Parathyroid adenoma (tissue), 2 donors: ENCODE measurements around the gene VPS11.

Experiments used
- H2AFZ ChIP-seq: fragments of 300-600 bp; sonication (generic); one replicate; pipeline ENCODE4 v1.7.0; 2017; ENCODE audit warnings: antibody characterized with exemption, mild to moderate bottlenecking
- H3K27ac ChIP-seq: fragments of 300-600 bp; sonication (generic); one replicate; pipeline ENCODE4 v1.7.0; 2017
- H3K27me3 ChIP-seq: fragments of 300-600 bp; sonication (generic); one replicate; pipeline ENCODE4 v1.7.0; 2017; ENCODE audit warnings: low read length; ENCODE audit not compliant: control insufficient read depth, insufficient read depth
- H3K36me3 ChIP-seq: fragments of 300-600 bp; sonication (generic); one replicate; pipeline ENCODE4 v1.7.0; 2017; ENCODE audit warnings: low read length; ENCODE audit not compliant: control insufficient read depth, insufficient read depth
- H3K4me1 ChIP-seq: fragments of 300-600 bp; sonication (generic); one replicate; pipeline ENCODE4 v1.7.0; 2017; ENCODE audit warnings: control low read depth
- H3K4me2 ChIP-seq: fragments of 300-600 bp; sonication (generic); one replicate; pipeline ENCODE4 v1.7.0; 2017; ENCODE audit warnings: low read length
- H3K4me3 ChIP-seq: fragments of 300-600 bp; sonication (generic); one replicate; pipeline ENCODE4 v1.7.0; 2017; ENCODE audit warnings: low read depth, low read length
- H3K79me2 ChIP-seq: fragments of 300-600 bp; sonication (generic); one replicate; pipeline ENCODE4 v1.7.0; 2017; ENCODE audit warnings: control low read depth
- H3K9ac ChIP-seq: fragments of 300-600 bp; sonication (generic); one replicate; pipeline ENCODE4 v1.7.0; 2017; ENCODE audit warnings: mild to moderate bottlenecking
- H3K9me3 ChIP-seq: fragments of 300-600 bp; sonication (generic); one replicate; pipeline ENCODE4 v1.7.0; 2017; ENCODE audit warnings: low read length; ENCODE audit not compliant: control insufficient read depth
- CTCF ChIP-seq: fragments of 300-600 bp; sonication (generic); IDR thresholded peaks from one replicate; pipeline ENCODE4 v1.7.0; 2017; ENCODE audit warnings: antibody characterized with exemption, mild to moderate bottlenecking
- donor health status: primary hyperparathyroidism.

The VPS11 gene

GRCh38 chr11:119025978-119026766 lies 41.4 kb upstream of the VPS11 start:
- H3K4me3 ChIP-seq: no peak overlapping the region
- no peak overlapping the region for H3K4me2 ChIP-seq
- H3K9ac ChIP-seq: no peak overlapping the region
- H2AFZ ChIP-seq: no peak overlapping the region
- H3K27me3 ChIP-seq: no peaks in the 10 kb centered on the region
- no peaks in the 10 kb centered on the region for H3K36me3 ChIP-seq
- no peaks in the 10 kb centered on the region for H3K79me2 ChIP-seq
- no peaks in the 10 kb centered on the region for H3K9me3 ChIP-seq
- no peak for TF ChIP-seq CTCF
- peaks cover 2% of the 10 kb centered on the region for H3K4me1 ChIP-seq
- H3K27ac ChIP-seq: no peak overlapping the region

DNA sequence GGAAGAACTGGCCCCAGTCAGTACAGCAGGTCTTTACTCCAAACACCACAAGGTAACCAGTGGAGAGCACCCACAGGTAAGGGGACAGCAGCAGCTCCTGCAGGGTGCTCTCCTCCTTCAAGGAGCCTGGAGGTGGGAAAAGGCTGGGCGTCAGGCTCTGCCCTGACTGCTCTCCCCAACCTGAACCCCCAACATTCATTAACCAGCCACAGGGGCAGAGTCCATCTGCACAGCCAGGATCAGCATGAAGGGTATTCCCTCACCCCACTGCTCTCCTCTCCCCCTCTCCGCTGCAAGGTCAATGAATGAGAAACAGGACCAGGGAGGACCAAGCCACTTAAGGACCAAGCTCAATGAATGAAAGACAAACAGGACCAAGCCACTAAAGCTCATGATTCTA lies 40.6 kb upstream of the VPS11 start:
- no peaks in the 10 kb centered on the region for H3K9me3 ChIP-seq
- no peak overlapping the region for H3K4me2 ChIP-seq
- peaks cover 2% of the 10 kb centered on the region for H3K4me1 ChIP-seq
- H3K79me2 ChIP-seq: no peaks in the 10 kb centered on the region
- no peak for TF ChIP-seq CTCF
- H3K27ac ChIP-seq: no peak overlapping the region
- no peak overlapping the region for H2AFZ ChIP-seq
- no peaks in the 10 kb centered on the region for H3K27me3 ChIP-seq
- H3K36me3 ChIP-seq: no peaks in the 10 kb centered on the region
- H3K9ac ChIP-seq: no peak overlapping the region
- H3K4me3 ChIP-seq: no peak overlapping the region

GRCh38 chr11:119027561-119028345 lies 39.9 kb upstream of the VPS11 start:
- Histone ChIP-seq H3K27ac (no peak overlapping the region), H3K9me3 (no peaks in the 10 kb centered on the region), H2AFZ (no peak overlapping the region), H3K36me3 (no peaks in the 10 kb centered on the region), H3K79me2 (no peaks in the 10 kb centered on the region), H3K4me1 (peaks cover 2% of the 10 kb centered on the region), H3K9ac (no peak overlapping the region), H3K27me3 (no peaks in the 10 kb centered on the region), H3K4me3 (no peak overlapping the region), H3K4me2 (no peak overlapping the region)
- no peak for TF ChIP-seq CTCF

- H3K9me3 ChIP-seq: no peaks in the 10 kb centered on the region
- H3K79me2 ChIP-seq: no peaks in the 10 kb centered on the region
- no peaks in the 10 kb centered on the region for H3K27me3 ChIP-seq
- H2AFZ ChIP-seq: no peak overlapping the region
- H3K4me2 ChIP-seq: no peak overlapping the region
- H3K36me3 ChIP-seq: no peaks in the 10 kb centered on the region
- H3K27ac ChIP-seq: no peak overlapping the region
- no peak overlapping the region for H3K9ac ChIP-seq
- H3K4me1 ChIP-seq: peaks cover 2% of the 10 kb centered on the region
- TF ChIP-seq CTCF: no peak
- H3K4me3 ChIP-seq: no peak overlapping the region
These were observed 39.1 kb upstream of the VPS11 start for GRCh38 chr11:119028346-119029068.
